Muscle of back (tissue), 11 donors: ENCODE measurements around the gene PLA2G4D. TPM values are rescaled to one million over a fixed set of nuclear protein-coding genes. Genes with fewer than 3 reads are reported as not detected.

ENCODE experiments used
- DNase-seq, 3 donors: peaks; one replicate each; pipeline versions ENCODE4 v3.0.0 to v3.0.0-alpha.2; 2013
- polyA plus RNA-seq, 10 donors: library from polyadenylated mRNA; unstranded; fragments of 120-200 nt; gene quantifications; one replicate each; pipeline ENCODE4 v1.2.1, GENCODE V29; 2013; ENCODE audit not compliant: insufficient read length in 10 of 10

Gene PLA2G4D
- polyA plus RNA-seq, 10 donors = 0.09 to 0.23 (median 0.14) TPM; not detected in 1

DNA sequence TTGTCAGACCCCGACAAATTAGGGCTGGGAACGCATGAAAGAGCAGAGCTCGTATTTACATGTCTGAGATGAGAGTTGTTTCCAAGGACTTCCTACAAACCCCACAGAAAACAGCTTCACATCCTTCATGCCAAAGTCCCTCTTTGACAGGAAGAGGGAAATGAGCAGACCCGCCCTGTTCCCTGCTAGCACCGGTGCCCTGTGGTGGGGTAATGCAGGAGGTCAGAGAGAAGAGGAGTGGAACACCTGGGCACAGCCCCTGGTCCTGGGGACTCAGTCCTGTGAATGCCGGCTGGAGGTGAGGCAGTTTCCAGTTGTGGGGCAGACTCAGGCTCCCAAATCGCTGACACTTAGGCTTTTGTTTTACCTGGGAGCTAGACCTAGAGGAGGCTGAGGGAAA is 4.0 kb downstream of the PLA2G4D start:
- no peak for DNase-seq

DNA sequence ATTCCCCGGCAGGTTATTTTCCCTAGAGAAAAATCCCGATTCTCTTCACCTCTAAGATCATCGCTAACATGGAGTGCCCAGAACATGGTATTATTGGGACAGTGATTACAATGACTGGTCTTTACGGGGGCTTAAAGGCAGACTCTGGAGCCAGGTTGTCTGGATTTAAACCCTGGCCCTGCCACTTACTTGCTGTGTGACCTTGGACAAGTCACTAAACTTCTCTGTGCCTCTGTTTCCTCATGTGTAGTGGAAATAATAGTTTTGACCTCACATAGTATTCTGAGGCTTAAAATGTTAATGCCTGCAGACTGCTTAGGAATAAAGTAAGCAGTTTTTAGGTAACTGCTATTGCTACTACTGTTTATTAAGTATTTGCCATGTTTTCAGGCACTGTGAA is 4.4 kb downstream of the PLA2G4D start:
- no peak for DNase-seq

DNA sequence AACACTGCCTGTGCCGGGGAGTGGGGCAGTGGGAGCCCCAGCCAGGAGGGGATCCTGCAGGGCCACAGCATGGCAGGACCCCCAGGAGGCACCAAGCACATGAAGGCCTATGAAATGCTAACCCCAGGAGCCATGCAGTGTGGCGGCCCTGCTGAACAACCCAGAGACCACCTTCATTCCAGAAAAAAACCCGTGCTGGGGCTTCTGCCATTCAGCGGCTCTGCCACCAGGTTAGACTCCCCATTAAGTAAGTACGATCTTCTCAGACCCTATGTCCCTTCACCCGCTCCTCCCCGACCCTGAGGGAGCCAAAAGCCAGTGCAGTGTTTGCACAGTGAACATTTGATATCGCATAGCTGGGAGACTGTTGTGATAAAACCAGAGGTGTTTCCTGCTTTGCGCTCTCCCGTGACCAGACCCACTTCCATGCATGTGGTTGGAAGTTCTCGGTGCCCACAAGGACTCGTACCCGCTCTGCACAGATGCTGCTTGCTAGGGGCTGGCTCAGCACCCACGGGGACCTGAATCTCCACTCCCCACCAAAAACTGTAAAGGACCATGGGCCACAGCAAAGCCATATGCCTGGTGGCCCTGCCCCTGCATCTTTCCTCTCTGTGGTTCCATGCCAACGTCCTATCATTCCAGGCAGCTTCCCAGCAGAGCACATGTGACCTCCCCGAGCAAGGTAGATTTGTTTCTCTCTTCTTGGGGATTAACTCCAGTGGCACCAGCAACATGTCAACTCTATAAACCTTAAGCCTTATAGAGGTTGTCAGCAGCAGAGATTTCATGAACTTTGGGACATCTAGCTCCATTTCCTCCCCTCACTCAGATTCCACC is 5.3 kb downstream of the PLA2G4D start:
- no peak for DNase-seq

DNA sequence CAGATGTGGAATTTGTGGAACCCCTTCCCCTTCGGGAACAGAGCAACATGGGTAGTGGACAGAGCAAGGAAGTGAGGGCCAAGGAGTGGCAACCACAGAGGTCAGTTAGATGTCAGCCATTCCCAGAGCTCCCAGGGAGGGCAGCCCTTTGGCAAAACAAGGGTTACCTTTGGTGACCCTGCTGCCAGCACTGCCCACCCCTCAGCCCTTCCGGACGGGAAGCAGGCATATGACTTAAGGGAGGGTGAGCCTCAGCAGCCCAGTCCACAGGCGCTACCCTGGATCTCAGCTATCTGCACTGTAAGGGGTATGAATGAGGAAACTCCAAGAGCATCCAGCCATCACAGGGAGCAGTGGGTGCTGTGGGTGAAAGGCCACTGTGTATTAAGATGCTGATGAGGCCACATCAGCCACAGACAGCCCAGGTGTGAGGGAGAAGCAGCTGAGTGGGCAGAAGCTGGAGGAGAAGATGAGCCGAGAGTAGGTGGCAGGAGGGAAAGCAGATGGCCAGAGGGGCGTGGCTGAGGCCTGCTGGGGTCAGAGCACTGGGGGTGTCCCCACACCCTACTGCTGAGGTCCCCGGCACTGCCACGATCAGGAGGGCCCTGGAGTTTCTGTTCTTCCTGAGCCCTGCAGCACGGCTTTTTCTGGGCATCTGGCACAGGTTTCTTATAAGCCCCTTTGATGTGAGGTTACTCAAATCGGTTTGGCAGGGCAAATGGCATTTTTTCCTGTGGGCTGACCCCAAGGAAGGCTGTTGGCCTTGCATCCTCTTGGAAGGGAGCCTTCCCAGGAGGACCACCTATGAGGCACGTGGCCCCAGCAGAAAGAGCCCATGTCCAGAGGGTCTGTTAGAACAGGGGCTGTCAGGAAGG is 6.2 kb downstream of the PLA2G4D start:
- DNase-seq = no peak

DNA sequence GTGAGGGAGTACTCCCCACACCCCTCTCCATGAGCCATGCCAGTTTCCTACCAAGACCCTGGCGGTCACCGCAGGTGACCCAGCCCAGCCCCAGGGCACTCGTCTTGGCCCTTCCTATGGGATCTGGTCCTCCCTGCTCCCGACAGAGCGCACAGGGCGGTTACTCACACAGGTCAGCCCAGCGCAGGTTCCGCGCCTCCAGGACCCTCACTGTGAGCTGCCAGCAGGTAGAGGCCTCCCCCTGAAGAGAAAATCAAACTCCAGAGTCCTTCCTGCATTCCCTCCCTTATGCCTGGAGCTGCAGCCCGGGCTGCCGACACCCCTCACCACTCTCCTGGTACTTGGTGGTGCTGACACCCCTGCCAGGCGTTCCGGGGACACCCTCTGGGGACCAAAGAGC is 6.9 kb downstream of the PLA2G4D start:
- no peak for DNase-seq

DNA sequence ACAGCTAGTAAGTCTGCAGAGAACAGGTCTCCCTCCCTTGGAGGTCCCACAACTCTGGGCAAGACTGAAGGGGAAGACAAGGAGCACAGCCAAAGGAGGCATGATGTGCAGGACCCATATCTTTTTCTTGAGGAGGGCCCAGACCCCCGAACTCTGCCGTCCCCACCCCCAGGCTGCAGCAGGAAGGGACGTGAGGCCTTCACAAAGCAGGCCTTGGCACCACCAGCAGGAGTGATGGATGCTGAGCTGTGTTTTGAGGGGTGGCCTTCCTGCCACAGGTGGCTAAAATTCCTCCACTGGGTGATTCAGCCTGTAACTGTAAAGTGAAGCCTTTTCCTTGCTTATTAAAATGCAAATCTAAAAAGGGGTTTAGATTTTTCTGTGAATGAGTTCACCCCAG is 8.6 kb downstream of the PLA2G4D start:
- DNase-seq = no peak

DNA sequence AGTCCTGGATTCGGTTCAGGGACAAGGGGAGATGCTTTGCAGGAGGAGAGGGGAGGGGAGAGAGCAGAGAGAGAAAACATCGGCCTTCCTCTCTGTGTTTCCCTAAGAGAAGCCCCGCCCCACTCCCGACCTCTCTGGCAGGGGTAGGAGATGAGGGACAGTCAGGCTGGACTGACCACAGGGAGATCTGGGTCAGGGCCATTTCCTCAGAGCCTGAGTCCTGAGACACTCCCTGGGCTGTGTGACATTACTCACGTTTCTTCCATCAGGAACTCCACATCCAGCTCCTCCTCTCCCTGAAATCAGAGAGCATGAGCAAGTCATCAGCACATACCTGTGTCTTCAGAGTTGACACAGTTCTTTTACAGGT is 9.1 kb downstream of the PLA2G4D start:
- no peak for DNase-seq

DNA sequence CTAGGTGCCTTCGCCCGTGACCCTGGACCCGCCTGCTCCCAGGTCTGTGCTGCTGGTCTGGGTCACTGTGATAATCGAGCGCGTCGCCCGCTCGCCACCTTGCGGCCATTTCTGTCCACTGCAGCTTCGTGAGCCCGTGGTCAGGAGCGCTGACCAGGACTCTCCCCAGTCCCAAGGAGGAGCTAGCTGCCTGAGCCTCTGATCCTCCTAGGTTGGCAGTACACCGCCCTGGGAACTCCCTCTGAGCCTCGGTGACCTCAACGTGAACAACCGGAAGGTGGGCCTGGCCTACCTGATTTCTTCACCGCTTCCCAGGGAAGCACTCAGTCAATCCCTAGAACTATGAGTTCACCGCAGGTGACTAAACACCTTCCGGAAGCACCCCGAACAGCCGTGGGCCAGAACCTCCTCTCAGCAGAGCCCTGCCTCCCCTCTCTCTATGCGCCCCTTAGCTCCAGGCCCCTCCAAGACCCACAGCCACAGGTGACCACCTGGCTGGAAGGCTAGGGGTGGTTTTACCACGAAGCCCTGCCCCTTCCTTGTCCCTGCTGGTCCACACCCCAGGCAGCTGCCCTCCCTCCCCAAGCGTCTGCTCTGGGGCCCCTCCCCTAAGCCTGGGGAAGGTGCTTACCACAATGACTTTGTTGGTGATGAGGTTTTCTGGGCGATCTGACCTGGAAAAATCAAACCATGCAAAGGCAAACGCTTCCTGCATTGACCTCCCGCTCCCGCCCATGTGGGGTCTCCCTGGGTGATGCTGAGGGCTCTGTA is 9.7 kb downstream of the PLA2G4D start:
- DNase-seq = peak; percentile 27 to 81 (median 66)

DNA sequence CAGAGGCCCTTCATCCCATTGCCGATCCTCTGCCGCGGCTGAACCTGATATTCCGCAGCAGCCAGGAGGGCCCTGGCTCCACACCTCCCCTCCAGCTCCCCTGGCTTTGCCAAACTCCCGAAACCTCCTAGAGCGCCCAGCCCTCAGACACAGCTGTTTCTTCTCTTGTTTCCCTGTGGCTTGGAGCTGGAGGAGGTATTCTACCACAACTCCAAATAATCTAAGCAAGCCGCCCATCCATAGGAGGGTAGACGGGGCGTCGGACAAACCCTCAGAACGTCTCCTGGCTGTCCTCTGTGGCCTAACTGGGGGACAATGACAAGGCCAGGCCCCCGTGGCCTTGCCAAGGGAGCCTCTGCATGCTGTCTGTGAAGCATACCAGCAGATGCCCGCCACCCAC is 10.4 kb downstream of the PLA2G4D start:
- no peak for DNase-seq

DNA sequence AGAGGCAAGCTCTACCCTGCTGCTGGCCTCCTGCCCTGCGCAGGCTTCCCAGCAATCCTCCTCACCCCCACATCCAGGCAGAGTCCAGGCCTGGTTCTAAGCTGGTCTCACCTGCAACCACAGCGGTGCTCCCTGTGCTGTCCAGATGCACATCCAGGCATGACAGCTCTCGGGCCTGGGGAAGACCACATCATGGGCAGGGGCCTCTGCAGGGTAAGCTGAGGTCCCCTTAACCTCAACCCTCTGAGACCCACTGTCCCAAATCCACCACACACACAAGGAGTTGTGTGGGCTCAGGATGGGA is 10.8 kb downstream of the PLA2G4D start:
- no peak for DNase-seq

DNA sequence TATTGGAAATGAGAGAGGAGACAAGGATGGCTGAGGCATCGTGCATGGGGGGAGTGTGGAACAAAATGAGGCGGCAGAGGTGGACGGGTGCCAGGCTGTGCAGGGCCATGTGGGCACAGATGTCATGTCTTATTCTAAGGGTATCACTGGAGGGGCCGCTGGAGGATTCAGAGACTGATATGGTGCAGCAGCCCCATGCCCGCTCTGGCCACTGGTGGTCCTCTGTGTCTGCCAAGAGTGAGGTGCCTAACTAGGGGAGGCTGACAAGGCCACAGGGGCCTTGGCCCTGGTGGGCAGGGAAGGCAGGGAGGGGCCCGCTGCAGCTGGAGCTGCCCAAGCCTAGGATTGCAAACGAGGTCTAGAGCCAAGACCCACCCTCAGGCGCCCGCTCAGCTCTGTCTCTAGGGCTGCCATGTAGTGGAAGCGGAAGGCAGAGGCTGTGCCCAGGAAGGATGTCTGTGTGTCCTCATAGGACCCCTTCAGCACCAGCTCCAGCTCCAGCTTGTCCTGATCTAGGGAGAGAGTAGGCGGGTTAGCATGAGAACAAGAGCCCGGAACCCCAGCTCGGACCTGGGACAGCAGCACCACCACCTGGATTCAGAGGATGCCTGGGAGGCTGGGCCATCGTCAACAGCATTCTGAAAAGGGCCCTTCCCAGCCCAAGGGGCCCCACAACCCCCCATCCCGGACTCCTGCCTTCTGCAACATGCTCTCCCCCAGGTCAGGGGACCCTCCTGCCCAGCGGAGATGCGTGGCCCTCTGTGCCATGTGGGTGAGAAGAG is 11.3 kb downstream of the PLA2G4D start:
- no peak for DNase-seq

DNA sequence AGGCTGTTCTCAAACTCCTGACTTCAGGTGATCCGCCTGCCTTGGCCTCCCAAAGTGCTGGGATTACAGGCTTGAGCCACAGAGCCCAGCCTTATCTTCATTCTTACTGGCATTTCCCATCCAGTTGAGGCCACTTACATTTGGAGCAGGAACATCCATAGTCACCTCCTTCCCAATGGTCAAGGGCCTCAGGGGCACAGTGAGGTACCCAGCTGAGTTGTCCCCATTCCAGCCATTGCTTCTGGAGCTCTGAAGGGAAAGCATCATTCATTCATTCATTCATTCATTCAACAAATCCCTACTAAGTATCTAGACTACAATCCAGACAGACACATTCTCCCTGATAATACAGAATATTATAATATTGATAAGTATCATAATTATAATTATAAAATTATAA is 12.2 kb downstream of the PLA2G4D start:
- no peak for DNase-seq

DNA sequence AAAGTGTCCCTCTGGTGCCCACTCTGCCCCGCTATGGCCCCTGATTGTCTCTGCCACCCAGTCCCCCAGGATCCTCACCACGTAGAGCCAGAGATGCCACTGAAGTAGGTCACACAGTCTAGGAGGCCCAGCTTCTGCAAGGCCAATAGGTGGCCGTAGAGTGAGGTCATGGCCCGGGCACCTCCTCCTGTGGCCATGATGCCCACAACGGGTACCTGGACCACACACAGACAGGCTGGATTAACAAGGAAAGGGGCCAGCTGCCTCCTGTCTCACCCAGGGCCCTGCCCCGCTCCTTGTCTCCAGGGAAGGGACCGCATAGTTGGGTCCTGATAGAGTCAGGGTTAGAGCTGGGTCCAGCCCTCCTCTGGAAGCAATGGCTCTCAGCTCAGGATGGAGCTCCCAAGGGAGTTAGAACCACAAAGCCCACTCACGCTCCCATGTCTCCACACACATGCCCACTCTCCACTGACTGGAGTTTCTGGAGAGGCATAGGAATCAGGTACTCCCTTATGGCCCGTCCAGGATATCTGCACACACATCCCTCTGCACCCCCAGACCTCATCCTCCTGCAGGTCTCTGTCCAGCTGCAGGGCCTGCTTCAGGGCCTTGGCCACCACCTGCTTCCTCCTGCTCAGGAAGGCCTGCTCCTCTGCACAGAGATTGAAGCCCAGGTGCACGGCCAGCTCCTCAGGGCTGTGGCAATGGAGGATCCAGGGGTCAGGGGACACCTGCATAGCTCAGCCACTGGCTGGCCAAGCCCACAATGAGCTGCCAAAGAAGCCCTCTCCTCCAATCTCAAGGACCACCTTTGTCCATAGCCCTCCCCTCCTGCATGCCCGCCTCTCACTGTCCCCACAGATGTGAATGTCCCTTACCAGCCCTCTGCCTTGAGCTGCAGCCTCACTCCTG is 13.2 kb downstream of the PLA2G4D start:
- DNase-seq = no peak

DNA sequence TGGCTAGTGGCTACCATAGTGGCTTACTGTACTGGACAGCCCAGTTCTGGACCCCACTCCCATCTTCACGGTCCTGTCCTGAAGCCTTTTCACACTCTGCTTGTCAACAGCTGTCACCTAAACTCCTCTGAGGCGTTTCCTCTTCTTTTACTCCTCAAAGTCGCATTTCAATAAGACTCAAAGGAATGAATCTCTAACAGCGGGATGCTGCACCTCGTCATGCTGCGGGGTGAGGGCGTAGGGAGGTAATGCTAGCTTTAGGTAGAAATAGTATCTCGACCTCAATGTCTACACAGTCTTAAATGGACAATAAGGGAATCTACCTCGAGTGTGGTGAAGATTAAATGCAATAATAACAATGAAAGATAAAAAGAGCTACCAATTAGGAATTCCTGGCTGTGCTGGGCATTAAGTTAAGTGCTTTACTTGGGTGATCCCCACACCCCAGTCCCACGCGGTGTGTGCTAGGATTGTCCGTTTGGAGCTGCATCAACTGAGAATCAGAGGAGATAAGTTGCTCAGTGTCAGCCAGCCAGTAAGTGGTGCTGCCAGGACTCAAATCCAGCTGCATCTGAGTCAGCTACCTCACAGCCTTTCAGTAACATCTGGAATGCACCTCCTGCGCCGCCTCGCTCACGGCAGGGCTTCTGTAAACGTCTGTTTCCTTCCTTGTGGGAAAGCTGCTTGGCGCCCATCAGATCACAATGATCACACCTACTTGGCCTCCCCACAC is 14.0 kb downstream of the PLA2G4D start:
- DNase-seq = no peak

DNA sequence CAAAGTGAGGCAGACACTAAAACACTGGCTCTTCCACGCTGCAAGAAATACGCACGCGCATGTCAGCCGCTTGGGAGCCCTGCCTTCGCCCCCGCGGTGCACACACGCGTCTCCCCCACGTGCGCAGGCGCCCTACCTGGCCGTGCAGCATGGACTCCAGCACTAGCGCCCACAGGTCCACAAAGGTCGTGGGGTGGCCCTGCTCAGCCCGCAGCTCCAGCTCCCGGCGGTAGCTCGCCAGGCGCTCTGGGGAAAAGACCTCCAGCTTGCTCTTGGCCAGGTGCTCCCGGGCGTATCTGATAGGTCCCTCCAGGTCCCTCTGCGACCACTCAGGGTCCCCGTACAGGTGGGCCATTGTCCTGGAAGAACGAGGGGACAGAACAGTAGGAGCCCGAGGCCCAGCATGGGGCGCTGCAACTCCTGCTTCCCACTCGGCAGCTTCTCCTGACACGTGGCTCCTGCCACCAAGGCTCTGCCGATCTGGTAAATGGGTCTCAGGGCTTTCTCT is 14.9 kb downstream of the PLA2G4D start:
- no peak for DNase-seq

DNA sequence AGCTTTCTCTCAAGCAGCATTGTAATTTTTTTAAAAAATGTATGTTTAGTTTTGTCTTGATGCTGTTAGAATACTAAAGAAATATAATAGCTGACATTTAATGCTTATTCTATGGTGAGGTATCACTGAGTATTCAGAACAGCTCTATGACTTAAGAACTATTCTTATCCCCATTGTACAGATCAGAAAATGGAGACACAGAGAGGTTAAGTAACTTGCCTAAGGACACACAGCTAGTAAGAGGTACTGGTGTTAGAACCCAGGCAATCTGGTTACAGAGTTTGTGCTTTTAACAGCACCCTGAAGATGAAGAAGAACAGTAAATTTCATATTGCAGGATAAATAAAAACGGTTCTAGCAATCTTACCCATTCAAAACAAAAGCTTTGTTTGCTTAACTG is 15.5 kb downstream of the PLA2G4D start:
- DNase-seq = no peak

DNA sequence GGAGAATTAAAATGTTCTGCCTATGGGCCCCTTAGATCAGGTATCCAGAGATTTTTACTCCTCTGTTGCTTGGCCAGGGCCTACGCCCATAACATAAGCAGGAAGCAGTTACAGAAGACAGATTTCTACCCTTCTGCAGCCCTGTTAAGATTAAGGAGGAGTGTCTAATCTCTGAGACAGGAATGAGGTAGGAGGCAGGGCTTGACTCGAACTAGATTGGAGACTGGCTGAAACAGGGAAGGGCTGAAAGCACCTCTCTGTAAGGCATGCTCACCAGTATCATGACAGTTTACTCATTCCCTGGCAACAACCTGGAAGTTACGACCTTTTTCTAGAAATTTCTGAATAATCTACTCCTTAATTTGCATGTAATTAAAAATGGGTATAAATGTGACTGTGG is 16.7 kb downstream of the PLA2G4D start:
- no peak for DNase-seq

DNA sequence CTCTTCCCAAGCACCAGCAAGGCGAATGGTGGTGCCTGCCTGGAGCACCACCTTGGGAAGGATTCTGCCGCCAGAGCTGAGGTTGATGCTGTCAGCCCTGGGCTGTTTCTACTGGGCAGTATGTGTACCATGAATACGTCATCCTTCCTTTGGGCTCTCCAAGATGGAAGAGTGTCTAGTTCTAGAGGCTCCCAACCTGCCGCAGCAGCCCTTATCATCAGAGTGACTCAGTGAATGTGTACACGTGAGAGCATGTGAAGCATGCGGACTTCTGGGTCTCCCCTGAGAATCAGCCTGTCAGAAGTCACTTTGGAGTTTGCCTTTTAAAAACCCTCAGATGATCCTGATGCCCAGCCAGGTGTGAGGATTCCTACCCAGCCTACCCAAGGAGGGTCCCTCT is 20.9 kb downstream of the PLA2G4D start:
- no peak for DNase-seq

DNA sequence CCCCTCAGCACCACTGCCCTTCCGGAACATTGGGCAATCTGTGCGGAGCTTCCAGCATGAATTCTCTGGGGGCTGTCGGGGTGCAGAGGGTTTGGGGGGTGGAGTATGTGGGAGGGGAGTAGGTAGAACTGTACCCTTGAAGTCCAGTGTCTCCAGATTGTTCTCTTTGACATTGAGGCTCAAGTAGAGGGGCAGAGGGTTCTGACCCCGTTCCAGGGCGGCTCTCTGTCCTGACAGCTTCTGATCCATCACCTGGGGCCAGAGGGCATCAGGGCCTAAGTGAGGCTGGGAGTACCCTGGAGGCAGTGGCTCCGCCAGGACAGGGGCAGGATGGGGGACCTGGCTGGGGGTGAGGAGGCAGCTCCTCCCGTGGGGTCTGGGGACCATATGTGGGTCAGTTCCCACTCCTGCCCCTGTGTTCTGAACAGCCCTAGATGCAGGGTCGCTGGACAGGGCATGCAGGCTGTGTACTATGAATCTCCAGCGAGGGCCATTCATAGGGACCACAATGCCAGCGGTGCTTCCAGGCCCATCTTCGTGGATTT is 22.1 kb downstream of the PLA2G4D start:
- DNase-seq = no peak
